HEK293T (cell line): Measurements from ENCODE around the gene ATG13.

Experiments used
- ARNT ChIP-seq: fragments of 450-650 bp; IDR thresholded peaks from 2 replicates; pipeline ENCODE4 v1.6.1; 2017; ENCODE audit warnings: mild to moderate bottlenecking
- BHLHE40 ChIP-seq: fragments of 450-650 bp; IDR thresholded peaks from 2 replicates; pipeline ENCODE4 v1.6.1; 2016; ENCODE audit warnings: mild to moderate bottlenecking, moderate library complexity, borderline replicate concordance
- CTBP1 ChIP-seq: fragments of 450-650 bp; IDR thresholded peaks from 2 replicates; pipeline ENCODE4 v1.6.1; 2016; ENCODE audit warnings: borderline replicate concordance
- ELF4 ChIP-seq: fragments of 450-650 bp; IDR thresholded peaks from 2 replicates; pipeline ENCODE4 v1.6.1; 2017; ENCODE audit warnings: antibody characterized with exemption
- FOXK2 ChIP-seq: fragments of 450-650 bp; IDR thresholded peaks from 2 replicates; pipeline ENCODE4 v1.6.1; 2016; ENCODE audit warnings: mild to moderate bottlenecking
- FOXM1 ChIP-seq: fragments of 450-650 bp; IDR thresholded peaks from 2 replicates; pipeline ENCODE4 v1.6.1; 2017; ENCODE audit warnings: mild to moderate bottlenecking, borderline replicate concordance
- HDGF ChIP-seq: fragments of 450-650 bp; IDR thresholded peaks from 2 replicates; pipeline ENCODE4 v1.6.1; 2017; ENCODE audit warnings: antibody characterized with exemption, borderline replicate concordance
- LEF1 ChIP-seq: fragments of 450-650 bp; IDR thresholded peaks from 2 replicates; pipeline ENCODE4 v1.6.1; 2017; ENCODE audit warnings: mild to moderate bottlenecking, borderline replicate concordance
- NFRKB ChIP-seq: fragments of 450-650 bp; IDR thresholded peaks from 2 replicates; pipeline ENCODE4 v1.6.1; 2016; ENCODE audit warnings: mild to moderate bottlenecking, moderate library complexity
- PKNOX1 ChIP-seq: fragments of 450-650 bp; IDR thresholded peaks from 2 replicates; pipeline ENCODE4 v1.6.1; 2016
- SP1 ChIP-seq: fragments of 450-650 bp; IDR thresholded peaks from 2 replicates; pipeline ENCODE4 v1.6.1; 2017
- SUZ12 ChIP-seq: fragments of 450-650 bp; IDR thresholded peaks from 2 replicates; pipeline ENCODE4 v1.6.1; 2016; ENCODE audit warnings: mild to moderate bottlenecking
- TARDBP ChIP-seq: fragments of 450-650 bp; IDR thresholded peaks from 2 replicates; pipeline ENCODE4 v1.6.1; 2016

GRCh38 chr11:46604796-46605195 lies 12.6 kb upstream of the ATG13 start:
- no peak for TF ChIP-seq FOXM1
- no peak for TF ChIP-seq HDGF
- no peak for TF ChIP-seq SP1
- TF ChIP-seq CTBP1: no peak
- TF ChIP-seq FOXK2: no peak
- no peak for TF ChIP-seq TARDBP
- TF ChIP-seq ARNT: no peak
- TF ChIP-seq NFRKB: no peak
- no peak for TF ChIP-seq BHLHE40
- TF ChIP-seq ELF4: no peak
- TF ChIP-seq LEF1: no peak
- no peak for TF ChIP-seq SUZ12
- TF ChIP-seq PKNOX1: no peak
